Measurements from ENCODE around the gene GCNA. TPM values are rescaled to one million over a fixed set of nuclear protein-coding genes. Genes with fewer than 3 reads are reported as not detected.

GCNA gene
- polyA plus RNA-seq, 1 of the 3 experiments (the other 2 are of a cell fraction), result 1.8 TPM

GRCh38 chrX:71626576-71626975, 48.3 kb downstream of the GCNA start:
- Histone ChIP-seq H3K4me3 (ENCODE audit: low read depth in 2 of 2, low read length in 1 of 2) (no peak overlapping the region), H3K27me3 (ENCODE audit: insufficient read depth) (no peaks in the 10 kb centered on the region; the same call in 1 of the 2 replicates), H3K79me2 (ENCODE audit: insufficient read depth) (no peaks in the 10 kb centered on the region), H3K9ac (no peak overlapping the region), H3K36me3 (replicated peaks in 1 of 2; ENCODE audit: control insufficient read depth in 1 of 2, insufficient read depth in 2 of 2, low read length in 1 of 2) (no peaks in the 10 kb centered on the region), H3K4me1 (ENCODE audit: control insufficient read depth in 1 of 2, insufficient read depth in 2 of 2, low read depth in 1 of 2, low read length in 1 of 2) (no peaks in the 10 kb centered on the region), H4K20me1 (ENCODE audit: insufficient read depth) (no peaks in the 10 kb centered on the region), H2AFZ (ENCODE audit: low read depth) (no peak overlapping the region), H3K9me2 (no peaks in the 10 kb centered on the region), H3K4me2 (no peak overlapping the region), H3K9me3 (no peaks in the 10 kb centered on the region), H3F3A (replicated peaks; ENCODE audit: insufficient read depth) (no peaks in the 10 kb centered on the region), H3K27ac (ENCODE audit: low read depth in 2 of 2, low read length in 1 of 2) (no peak overlapping the region)
- no peak for DNase-seq
- ChIA-PET CTCF (interaction anchor here (1.0 kb wide), 1 partner anchor 26 kb away, joined by 3 read pairs; no protein-coding TSS in a partner anchor), POLR2A (no interaction called here)
- TF ChIP-seq TAF1 (IDR thresholded peaks at IDR 0.05; ENCODE audit: borderline replicate concordance, low read depth, low read length) (no peak), RXRA (IDR thresholded peaks at IDR 0.05; ENCODE audit: borderline replicate concordance, low read depth) (no peak), FOSL2 (IDR thresholded peaks at IDR 0.05; ENCODE audit: borderline replicate concordance, low read depth) (no peak), NFIC (IDR thresholded peaks at IDR 0.05; ENCODE audit: borderline replicate concordance) (no peak), RAD21 (IDR thresholded peaks at IDR 0.05; ENCODE audit: low read length) (no peak), JUND (IDR thresholded peaks at IDR 0.05) (no peak), MXI1 (IDR thresholded peaks at IDR 0.05; ENCODE audit: low read depth, low read length) (no peak), FOXJ3 (CRISPR knock-in tag; IDR thresholded peaks at IDR 0.05) (no peak), TEAD4 (IDR thresholded peaks at IDR 0.05; ENCODE audit: borderline replicate concordance, insufficient read depth) (no peak), YY1 (IDR thresholded peaks at IDR 0.05; ENCODE audit: low read depth) (no peak), REST (IDR thresholded peaks at IDR 0.05; ENCODE audit: low read depth, low read length) (no peak)
- 33% methylated on average over 6 of the region's 6 CpGs for WGBS (ENCODE audit: low lambda C conversion rate)

GRCh38 chrX:71627588-71628404, 49.6 kb downstream of the GCNA start:
- 54% methylated on average over 12 of the region's 14 CpGs for WGBS (ENCODE audit: low lambda C conversion rate)
- Histone ChIP-seq H3K4me2 (no peak overlapping the region), H3K79me2 (ENCODE audit: insufficient read depth) (no peaks in the 10 kb centered on the region), H3K36me3 (replicated peaks in 1 of 2; ENCODE audit: control insufficient read depth in 1 of 2, insufficient read depth in 2 of 2, low read length in 1 of 2) (no peaks in the 10 kb centered on the region), H2AFZ (ENCODE audit: low read depth) (no peak overlapping the region), H3F3A (replicated peaks; ENCODE audit: insufficient read depth) (no peaks in the 10 kb centered on the region), H3K27me3 (ENCODE audit: insufficient read depth) (no peaks in the 10 kb centered on the region; the same call in 1 of the 2 replicates), H4K20me1 (ENCODE audit: insufficient read depth) (no peaks in the 10 kb centered on the region), H3K9ac (no peak overlapping the region), H3K4me3 (ENCODE audit: low read depth in 2 of 2, low read length in 1 of 2) (no peak overlapping the region), H3K27ac (ENCODE audit: low read depth in 2 of 2, low read length in 1 of 2) (no peak overlapping the region), H3K4me1 (ENCODE audit: control insufficient read depth in 1 of 2, insufficient read depth in 2 of 2, low read depth in 1 of 2, low read length in 1 of 2) (no peaks in the 10 kb centered on the region), H3K9me2 (no peaks in the 10 kb centered on the region), H3K9me3 (no peaks in the 10 kb centered on the region)
- DNase-seq, result no peak
- TF ChIP-seq SMC3 (IDR thresholded peaks at IDR 0.05; ENCODE audit: low read depth, low read length) (no peak), TCF12 (IDR thresholded peaks at IDR 0.05) (no peak), REST (IDR thresholded peaks at IDR 0.05; ENCODE audit: low read depth, low read length) (no peak), EZH2phosphoT487 (IDR thresholded peaks at IDR 0.05; ENCODE audit: borderline replicate concordance, low read depth) (no peak), POLR2AphosphoS5 (IDR thresholded peaks at IDR 0.05; ENCODE audit: low read depth, low read length) (no peak), USF1 (IDR thresholded peaks at IDR 0.05; ENCODE audit: borderline replicate concordance, low read depth) (no peak), FOSL2 (IDR thresholded peaks at IDR 0.05; ENCODE audit: borderline replicate concordance, low read depth) (no peak), JUND (IDR thresholded peaks at IDR 0.05) (no peak), NFIC (IDR thresholded peaks at IDR 0.05; ENCODE audit: borderline replicate concordance) (no peak), CHD2 (IDR thresholded peaks at IDR 0.05; ENCODE audit: low read length, partially characterized antibody) (no peak), MAX (IDR thresholded peaks at IDR 0.05; ENCODE audit: low read depth) (no peak)
- CTCF ChIA-PET, result interaction anchor here (0.8 kb wide), 1 partner anchor 25 kb away, joined by 3 read pairs; no protein-coding TSS in a partner anchor
- POLR2A ChIA-PET, result no interaction called here
